ENCODE data around the gene USP9X.

DNA sequence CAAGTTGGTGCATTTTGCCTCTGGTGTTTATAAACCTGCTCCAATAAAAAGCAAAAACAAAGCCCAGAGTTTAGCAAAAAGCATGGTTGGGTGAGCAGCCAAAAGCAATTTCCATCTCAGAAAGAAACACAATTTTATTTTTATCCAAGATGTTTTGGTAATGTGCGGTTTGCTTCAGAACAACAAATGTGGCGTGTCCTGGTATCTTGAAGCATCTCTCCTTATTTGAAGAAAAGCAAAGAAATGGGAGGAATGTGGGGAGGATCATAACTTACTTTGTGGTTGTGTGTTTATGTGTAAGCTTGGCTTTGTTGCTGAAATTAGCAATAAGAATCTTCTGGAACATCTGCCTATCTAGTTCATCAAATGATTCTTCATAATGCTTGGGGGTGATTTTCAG is 160.4 kb downstream of the USP9X start:
- no peak for TF ChIP-seq ZNF121 (tag by site-specific recombination; IDR thresholded peaks at IDR 0.05)
- TF ChIP-seq, protein P1, sequence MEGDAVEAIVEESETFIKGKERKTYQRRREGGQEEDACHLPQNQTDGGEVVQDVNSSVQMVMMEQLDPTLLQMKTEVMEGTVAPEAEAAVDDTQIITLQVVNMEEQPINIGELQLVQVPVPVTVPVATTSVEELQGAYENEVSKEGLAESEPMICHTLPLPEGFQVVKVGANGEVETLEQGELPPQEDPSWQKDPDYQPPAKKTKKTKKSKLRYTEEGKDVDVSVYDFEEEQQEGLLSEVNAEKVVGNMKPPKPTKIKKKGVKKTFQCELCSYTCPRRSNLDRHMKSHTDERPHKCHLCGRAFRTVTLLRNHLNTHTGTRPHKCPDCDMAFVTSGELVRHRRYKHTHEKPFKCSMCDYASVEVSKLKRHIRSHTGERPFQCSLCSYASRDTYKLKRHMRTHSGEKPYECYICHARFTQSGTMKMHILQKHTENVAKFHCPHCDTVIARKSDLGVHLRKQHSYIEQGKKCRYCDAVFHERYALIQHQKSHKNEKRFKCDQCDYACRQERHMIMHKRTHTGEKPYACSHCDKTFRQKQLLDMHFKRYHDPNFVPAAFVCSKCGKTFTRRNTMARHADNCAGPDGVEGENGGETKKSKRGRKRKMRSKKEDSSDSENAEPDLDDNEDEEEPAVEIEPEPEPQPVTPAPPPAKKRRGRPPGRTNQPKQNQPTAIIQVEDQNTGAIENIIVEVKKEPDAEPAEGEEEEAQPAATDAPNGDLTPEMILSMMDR (tag by site-specific recombination; IDR thresholded peaks at IDR 0.05): no peak
- TF ChIP-seq ZNF335 (tag by site-specific recombination; conservative IDR thresholded peaks at IDR 0.05): no peak
